Karpas-422 (cell line): Measurements from ENCODE around the gene CST7. TPM values are rescaled to one million over a fixed set of nuclear protein-coding genes. Genes with fewer than 3 reads are reported as not detected.
"Not testable (repeated sequence)": the region's sequence is repeated elsewhere in the genome, so short reads cannot be mapped to it uniquely, and the experiment has no call there.

Source experiments
- DNase-seq: peaks from one replicate; pipeline ENCODE4 v3.0.0-alpha.2; 2015
- H2AFZ ChIP-seq: fragments of 200-600 bp; sonication (generic); 2 replicates; pipeline ENCODE4 v1.6.1; 2014; ENCODE audit warnings: antibody characterized with exemption, low read length, mixed read lengths
- H3K27ac ChIP-seq: fragments of 200-600 bp; sonication (generic); 2 replicates; pipeline ENCODE4 v1.5.1; 2014; ENCODE audit warnings: mild to moderate bottlenecking, low read length, moderate library complexity
- H3K27me3 ChIP-seq: fragments of 200-600 bp; sonication (generic); 2 replicates; pipeline ENCODE4 v1.6.1; 2014; ENCODE audit warnings: low read length, mixed read lengths
- H3K36me3 ChIP-seq: fragments of 200-600 bp; sonication (generic); 2 replicates; pipeline ENCODE4 v1.6.1; 2014; ENCODE audit warnings: low read length, mixed read lengths; ENCODE audit not compliant: insufficient read depth
- H3K4me1 ChIP-seq: fragments of 200-600 bp; sonication (generic); 2 replicates; pipeline ENCODE4 v1.6.1; 2014; ENCODE audit warnings: mild to moderate bottlenecking, low read length, mixed read lengths
- H3K4me2 ChIP-seq: fragments of 200-600 bp; sonication (generic); 2 replicates; pipeline ENCODE4 v1.6.1; 2014; ENCODE audit warnings: low read length, low read depth, mild to moderate bottlenecking; ENCODE audit not compliant: poor library complexity, severe bottlenecking
- H3K4me3 ChIP-seq: fragments of 200-600 bp; sonication (generic); 2 replicates; pipeline ENCODE4 v1.5.1; 2014; ENCODE audit warnings: mild to moderate bottlenecking, antibody characterized with exemption, low read length, mixed read lengths
- H3K79me2 ChIP-seq: fragments of 200-600 bp; sonication (generic); 2 replicates; pipeline ENCODE4 v1.6.1; 2014; ENCODE audit warnings: mild to moderate bottlenecking, low read length, mixed read lengths
- H3K9ac ChIP-seq: fragments of 200-600 bp; sonication (generic); 2 replicates; pipeline ENCODE4 v1.6.0; 2014; ENCODE audit warnings: low read length
- H3K9me2 ChIP-seq: fragments of 200-600 bp; sonication (generic), shearing (Covaris generic); replicated peaks from 2 replicates; pipeline ENCODE4 v1.6.0; 2014; ENCODE audit warnings: mild to moderate bottlenecking, low read length, moderate library complexity; ENCODE audit not compliant: insufficient read depth
- H3K9me3 ChIP-seq: fragments of 300-700, 200-600 bp; sonication (generic); 2 replicates; pipeline ENCODE4 v1.6.1; 2014; ENCODE audit warnings: low read length, mixed read lengths
- H4K20me1 ChIP-seq: fragments of 200-600 bp; sonication (generic); 2 replicates; pipeline ENCODE4 v1.6.1; 2014; ENCODE audit warnings: mild to moderate bottlenecking, antibody characterized with exemption, low read length, low read depth; ENCODE audit not compliant: insufficient read depth
- total RNA-seq: library from RNA; depleted of rRNA; stranded (reverse); fragments of >200 nt; shearing (Covaris generic); gene quantifications from 2 replicates; pipeline ENCODE4 v1.2.3, GENCODE V29; 2014; ENCODE audit warnings: low replicate concordance

The CST7 gene
- total RNA-seq, 1 experiment from 2014 or later: not detected

DNA sequence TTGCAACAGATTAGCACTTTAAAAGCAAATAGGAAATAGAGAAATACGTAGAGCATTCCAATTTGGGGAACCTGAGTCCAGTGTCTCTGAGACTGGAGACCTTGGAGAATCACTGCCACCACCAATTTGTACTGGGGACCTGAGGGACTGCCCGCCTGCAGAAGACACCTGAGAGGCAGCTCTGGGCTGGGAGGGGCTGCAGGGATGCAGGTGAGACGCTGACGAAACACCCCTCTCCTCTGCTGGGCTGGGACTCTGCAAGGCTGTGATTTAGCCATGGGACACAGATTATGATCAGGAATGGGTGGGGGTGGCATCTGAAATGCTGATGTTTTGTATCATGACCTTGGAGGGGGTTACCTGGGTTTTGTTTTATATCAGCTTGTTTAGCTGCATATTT lies 50.5 kb downstream of the CST7 start:
- Histone ChIP-seq H3K9me3 (no peaks in the 10 kb centered on the region), H3K9me2 (no peaks in the 10 kb centered on the region), H4K20me1 (no peaks in the 10 kb centered on the region), H3K36me3 (no peaks in the 10 kb centered on the region), H3K27me3 (no peaks in the 10 kb centered on the region), H3K4me2 (no peak overlapping the region), H3K4me1 (peaks cover 15% of the 10 kb centered on the region), H3K27ac (no peak overlapping the region), H3K9ac (no peak overlapping the region), H3K4me3 (no peak overlapping the region), H3K79me2 (no peaks in the 10 kb centered on the region), H2AFZ (no peak overlapping the region)
- DNase-seq: no peak

DNA sequence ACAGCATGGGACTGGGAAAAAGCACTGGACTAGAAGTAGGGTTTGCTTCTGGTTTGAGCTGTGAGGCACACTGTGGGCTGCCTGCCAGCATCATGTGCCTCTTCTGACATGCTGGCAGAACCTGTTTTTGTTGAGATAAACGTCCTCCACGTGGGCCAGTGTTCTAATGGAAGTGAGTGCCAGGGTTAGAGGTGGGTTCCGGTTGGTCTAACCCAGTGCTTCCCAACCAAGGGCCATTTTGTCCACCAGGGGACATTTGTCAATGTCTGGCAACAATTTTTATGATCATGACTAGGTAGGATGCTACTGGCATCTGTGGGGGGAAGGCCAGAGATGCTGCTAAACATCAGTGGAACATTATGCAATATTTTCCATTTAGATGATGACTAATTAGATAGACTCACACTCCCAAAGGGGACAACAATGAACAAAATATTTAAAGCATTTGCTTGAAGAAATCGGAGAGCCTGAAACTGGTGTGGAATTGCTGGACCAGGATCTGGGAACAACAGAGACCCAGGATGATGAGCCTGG lies 51.3 kb downstream of the CST7 start:
- Histone ChIP-seq H2AFZ (no peak overlapping the region), H3K4me1 (peaks cover 7% of the 10 kb centered on the region), H3K9me2 (no peaks in the 10 kb centered on the region), H3K4me2 (no peak overlapping the region), H3K36me3 (no peaks in the 10 kb centered on the region), H4K20me1 (no peaks in the 10 kb centered on the region), H3K79me2 (no peaks in the 10 kb centered on the region), H3K9me3 (no peaks in the 10 kb centered on the region), H3K9ac (no peak overlapping the region), H3K27ac (no peak overlapping the region), H3K27me3 (no peaks in the 10 kb centered on the region), H3K4me3 (no peak overlapping the region)
- no peak for DNase-seq

DNA sequence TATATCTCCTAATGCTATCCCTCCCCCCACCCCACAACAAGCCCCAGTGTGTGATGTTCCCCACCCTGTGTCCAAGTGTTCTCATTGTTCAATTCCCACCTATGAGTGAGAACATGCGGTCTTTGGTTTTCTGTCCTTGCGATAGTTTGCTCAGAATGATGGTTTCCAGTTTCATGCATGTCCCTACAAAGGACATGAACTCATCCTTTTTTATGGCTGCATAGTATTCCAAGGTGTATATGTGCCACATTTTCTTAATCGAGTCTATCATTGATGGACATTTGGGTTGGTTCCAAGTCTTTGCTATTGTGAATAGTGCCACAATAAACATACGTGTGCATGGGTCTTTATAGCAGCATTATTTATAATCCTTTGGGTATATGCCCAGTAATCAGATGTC lies 52.3 kb downstream of the CST7 start:
- not testable (repeated sequence) for H3K27ac ChIP-seq, H3K27me3 ChIP-seq, H2AFZ ChIP-seq, H3K36me3 ChIP-seq, H3K4me3 ChIP-seq, H3K4me1 ChIP-seq, H3K9ac ChIP-seq, H3K79me2 ChIP-seq, H3K9me2 ChIP-seq, DNase-seq, H4K20me1 ChIP-seq, H3K4me2 ChIP-seq, H3K9me3 ChIP-seq

DNA sequence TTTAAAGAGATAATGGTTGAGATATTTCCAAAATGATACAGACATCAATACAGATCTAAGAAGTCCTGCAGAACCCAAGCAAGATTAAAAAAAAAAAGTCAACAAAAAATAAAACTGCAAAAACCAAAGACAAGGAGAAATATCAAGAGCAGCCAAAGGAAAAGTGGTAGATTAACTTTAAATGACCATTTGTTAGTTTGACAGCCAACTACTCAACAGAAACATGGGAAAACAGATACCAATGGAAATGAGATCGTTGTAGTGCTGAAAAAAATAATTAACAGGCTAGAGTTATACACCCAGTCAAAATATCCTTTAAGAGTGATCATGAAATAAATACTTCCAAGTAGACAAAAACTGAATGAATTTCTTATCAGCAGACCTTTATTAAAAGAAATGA lies 53.9 kb downstream of the CST7 start:
- Histone ChIP-seq H3K9me2 (no peaks in the 10 kb centered on the region), H3K9ac (no peak overlapping the region), H2AFZ (no peak overlapping the region), H3K79me2 (no peaks in the 10 kb centered on the region), H3K27ac (no peak overlapping the region), H3K4me1 (peaks cover 7% of the 10 kb centered on the region), H3K4me2 (no peak overlapping the region), H3K4me3 (no peak overlapping the region), H4K20me1 (no peaks in the 10 kb centered on the region), H3K27me3 (no peaks in the 10 kb centered on the region), H3K36me3 (no peaks in the 10 kb centered on the region), H3K9me3 (no peaks in the 10 kb centered on the region)
- DNase-seq: no peak

DNA sequence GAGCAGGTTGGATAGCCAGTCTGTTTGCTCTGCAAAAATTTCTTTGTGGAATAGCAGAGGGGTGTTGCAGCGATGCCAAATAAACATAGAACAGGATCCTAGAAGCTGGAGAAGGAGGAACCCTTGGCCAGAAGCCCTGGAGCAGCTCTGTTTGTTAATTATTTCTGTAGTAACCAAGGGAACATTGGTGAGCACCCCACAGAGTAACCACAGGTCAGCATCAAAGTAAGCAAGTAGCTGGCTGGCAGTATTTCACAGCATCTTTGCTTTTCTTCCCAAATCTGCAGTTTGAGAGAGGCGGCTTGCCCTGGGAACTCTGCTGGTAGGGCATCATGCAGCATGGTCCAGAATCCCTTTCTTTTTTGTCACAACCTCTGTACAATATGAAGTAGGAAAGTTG lies 56.2 kb downstream of the CST7 start:
- Histone ChIP-seq H3K79me2 (no peaks in the 10 kb centered on the region), H4K20me1 (no peaks in the 10 kb centered on the region), H3K9ac (no peak overlapping the region), H3K27me3 (no peaks in the 10 kb centered on the region), H3K4me2 (no peak overlapping the region), H3K4me3 (no peak overlapping the region), H3K9me3 (no peaks in the 10 kb centered on the region), H3K36me3 (no peaks in the 10 kb centered on the region), H3K27ac (no peak overlapping the region), H3K9me2 (no peaks in the 10 kb centered on the region), H2AFZ (no peak overlapping the region), H3K4me1 (no peaks in the 10 kb centered on the region)
- DNase-seq: no peak

DNA sequence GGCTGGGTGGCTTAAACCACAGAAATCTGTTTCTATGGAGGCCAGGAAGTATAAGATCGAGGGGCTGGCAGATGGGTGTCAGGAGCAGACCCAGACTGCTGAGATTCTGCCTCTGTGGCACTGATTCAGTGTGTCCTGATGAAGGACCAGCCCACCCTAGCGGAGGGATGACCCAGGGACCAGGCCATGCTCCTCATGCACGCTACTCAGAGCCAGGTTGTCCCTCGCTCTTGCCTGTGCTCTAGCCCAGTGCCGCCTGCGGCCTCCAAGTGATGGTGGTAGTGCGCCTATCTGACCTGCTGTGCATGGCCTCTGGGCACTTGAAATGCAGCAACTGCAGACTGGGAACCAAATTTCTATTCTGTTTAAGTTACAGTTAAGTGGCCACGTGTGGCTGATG lies 56.6 kb downstream of the CST7 start:
- DNase-seq: no peak
- Histone ChIP-seq H3K9ac (no peak overlapping the region), H3K79me2 (no peaks in the 10 kb centered on the region), H4K20me1 (no peaks in the 10 kb centered on the region), H3K27ac (no peak overlapping the region), H2AFZ (no peak overlapping the region), H3K4me1 (no peaks in the 10 kb centered on the region), H3K4me2 (no peak overlapping the region), H3K9me3 (no peaks in the 10 kb centered on the region), H3K36me3 (no peaks in the 10 kb centered on the region), H3K9me2 (no peaks in the 10 kb centered on the region), H3K27me3 (no peaks in the 10 kb centered on the region), H3K4me3 (no peak overlapping the region)

DNA sequence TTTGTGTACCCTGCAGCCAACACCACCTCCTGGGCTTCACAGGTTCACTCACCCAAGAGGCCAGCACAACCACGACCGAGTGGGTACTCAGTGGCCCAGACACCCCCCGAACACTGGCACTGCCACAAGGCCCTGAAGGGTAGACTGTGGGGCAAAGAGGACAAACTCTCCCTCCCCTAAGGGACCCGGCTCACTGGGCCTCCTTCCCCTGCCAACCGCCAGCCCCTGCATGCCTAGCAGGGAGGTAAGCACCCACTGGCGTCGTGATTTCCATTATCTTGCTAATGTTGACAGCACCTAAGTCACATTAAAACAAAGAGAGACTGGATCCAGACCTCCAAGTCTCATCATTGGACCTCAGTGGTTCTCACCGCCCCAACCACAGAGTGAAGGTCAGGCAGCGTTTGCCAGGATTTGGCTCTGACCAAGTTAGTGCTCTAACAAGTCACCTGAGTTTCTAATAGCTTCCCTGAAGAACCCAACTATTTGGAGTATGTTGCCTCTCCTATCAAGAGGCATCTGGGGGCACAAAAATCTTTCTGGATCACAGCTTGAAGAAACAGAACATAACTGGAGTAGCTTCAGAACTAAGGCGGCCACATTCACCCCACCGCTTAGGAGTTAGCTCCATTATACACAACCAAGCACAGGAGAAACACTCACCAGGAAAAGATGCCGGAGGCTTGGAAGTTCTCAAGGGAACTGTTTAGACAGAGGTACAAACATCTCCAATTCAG lies 57.5 kb downstream of the CST7 start:
- H3K4me3 ChIP-seq: no peak overlapping the region
- no peaks in the 10 kb centered on the region for H3K27me3 ChIP-seq
- H3K9ac ChIP-seq: no peak overlapping the region
- no peaks in the 10 kb centered on the region for H3K36me3 ChIP-seq
- no peak for DNase-seq
- H3K4me1 ChIP-seq: no peaks in the 10 kb centered on the region
- no peak overlapping the region for H3K4me2 ChIP-seq
- H2AFZ ChIP-seq: no peak overlapping the region
- no peaks in the 10 kb centered on the region for H3K9me3 ChIP-seq
- no peak overlapping the region for H3K27ac ChIP-seq
- H3K79me2 ChIP-seq: no peaks in the 10 kb centered on the region
- no peaks in the 10 kb centered on the region for H3K9me2 ChIP-seq
- no peaks in the 10 kb centered on the region for H4K20me1 ChIP-seq

DNA sequence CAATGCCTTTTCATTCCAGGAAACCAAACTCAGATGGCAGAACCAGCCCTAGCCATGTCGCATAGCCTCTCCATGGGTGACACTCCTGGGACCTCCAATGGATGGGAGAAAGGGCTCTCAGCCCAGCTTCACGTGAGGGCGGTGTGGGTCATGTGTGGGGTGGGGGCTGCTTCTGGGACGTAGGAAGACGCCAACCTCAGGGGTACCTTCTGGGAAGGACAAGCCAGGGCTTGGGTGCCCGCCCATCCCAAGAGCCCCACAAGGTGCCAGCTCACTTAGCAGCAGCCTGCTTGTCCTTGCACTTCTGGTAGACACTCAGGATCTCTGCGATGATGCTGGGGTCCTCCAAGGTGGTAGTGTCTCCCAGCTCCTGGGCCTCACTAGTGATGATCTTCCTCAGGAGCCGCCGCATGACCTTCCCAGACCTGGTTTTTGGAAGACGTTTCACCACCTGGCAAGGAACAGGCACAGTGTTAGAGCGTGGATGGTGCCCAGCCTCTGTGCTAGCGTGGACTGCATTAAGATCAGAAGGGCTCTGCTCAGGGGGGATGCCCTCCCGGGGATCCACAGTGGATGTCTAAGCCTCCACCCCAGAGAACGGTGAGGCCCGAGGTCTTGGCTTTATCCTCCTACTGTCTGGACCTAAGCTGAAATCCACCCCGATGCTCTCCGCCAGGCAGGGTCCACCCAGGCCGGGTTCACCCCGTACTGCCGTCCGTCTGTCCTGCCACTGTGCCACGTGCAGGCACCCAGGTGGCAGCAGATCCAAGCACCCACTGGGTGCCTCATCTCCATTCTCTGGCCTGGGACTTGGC lies 58.6 kb downstream of the CST7 start:
- no peaks in the 10 kb centered on the region for H3K27me3 ChIP-seq

More for the DNA sequence above, 58.6 kb downstream of the CST7 start:
- no peak overlapping the region for H2AFZ ChIP-seq
- no peak overlapping the region for H3K9ac ChIP-seq
- no peaks in the 10 kb centered on the region for H3K9me2 ChIP-seq
- no peak overlapping the region for H3K4me2 ChIP-seq
- no peaks in the 10 kb centered on the region for H3K79me2 ChIP-seq
- H3K4me1 ChIP-seq: no peaks in the 10 kb centered on the region
- no peak overlapping the region for H3K27ac ChIP-seq
- H4K20me1 ChIP-seq: no peaks in the 10 kb centered on the region
- no peak overlapping the region for H3K4me3 ChIP-seq
- no peaks in the 10 kb centered on the region for H3K9me3 ChIP-seq
- H3K36me3 ChIP-seq: no peaks in the 10 kb centered on the region
- DNase-seq: no peak
